ENCODE data around the gene TMEM63B. TPM values are rescaled to one million over a fixed set of nuclear protein-coding genes. Genes with fewer than 3 reads are reported as not detected.

TMEM63B gene
- total and polyA plus RNA-seq, 11 donors, result 26.2 to 52.9 (median 41.2) TPM

DNA sequence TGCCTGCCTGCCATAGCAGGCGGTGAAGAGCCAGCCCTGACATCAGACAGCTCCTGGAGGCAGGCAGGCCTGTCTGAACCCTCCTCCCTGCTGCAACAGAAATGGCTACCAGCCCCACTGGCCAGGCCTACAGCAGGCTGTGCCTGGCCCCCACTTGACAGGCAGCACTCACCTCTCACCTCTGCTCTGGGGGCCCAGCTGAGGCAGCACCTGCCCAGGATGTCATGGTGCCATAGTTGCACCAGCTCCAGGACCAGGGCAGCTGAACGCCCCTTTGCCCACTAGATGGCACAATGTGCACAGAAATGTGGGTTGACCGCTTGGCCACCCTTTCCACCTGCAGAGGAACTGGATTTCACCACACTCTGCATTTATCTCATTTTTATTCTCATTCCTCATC lies 30.7 kb upstream of the TMEM63B start:
- Histone ChIP-seq H3K4me3 (no peak overlapping the region), H3K27ac (no peak overlapping the region), H3K9me3 (no peaks in the 10 kb centered on the region), H3K27me3 (no peaks in the 10 kb centered on the region), H3K4me1 (peaks cover 0 to 10% (median 0%) of the 10 kb centered on the region in 12 donors), H3K36me3 (peaks cover 0 to 12% (median 0%) of the 10 kb centered on the region in 9 donors)
- DNase-seq, result peak; percentile 68 to 79 (median 74)
- intact Hi-C loops (cut with DNase I), result loop anchor here (1.0 to 10.0 kb wide), 11 partner anchors 55 to 242 kb away; partner anchors contain the start of gene SLC35B2 (in 3 of the 10)
- 38 to 47% (median 43%) methylated on average over 3 of the region's 3 CpGs for WGBS, 4 donors
- TF ChIP-seq POLR2A (IDR thresholded peaks at IDR 0.05), result no peak
- TF ChIP-seq, protein P1, sequence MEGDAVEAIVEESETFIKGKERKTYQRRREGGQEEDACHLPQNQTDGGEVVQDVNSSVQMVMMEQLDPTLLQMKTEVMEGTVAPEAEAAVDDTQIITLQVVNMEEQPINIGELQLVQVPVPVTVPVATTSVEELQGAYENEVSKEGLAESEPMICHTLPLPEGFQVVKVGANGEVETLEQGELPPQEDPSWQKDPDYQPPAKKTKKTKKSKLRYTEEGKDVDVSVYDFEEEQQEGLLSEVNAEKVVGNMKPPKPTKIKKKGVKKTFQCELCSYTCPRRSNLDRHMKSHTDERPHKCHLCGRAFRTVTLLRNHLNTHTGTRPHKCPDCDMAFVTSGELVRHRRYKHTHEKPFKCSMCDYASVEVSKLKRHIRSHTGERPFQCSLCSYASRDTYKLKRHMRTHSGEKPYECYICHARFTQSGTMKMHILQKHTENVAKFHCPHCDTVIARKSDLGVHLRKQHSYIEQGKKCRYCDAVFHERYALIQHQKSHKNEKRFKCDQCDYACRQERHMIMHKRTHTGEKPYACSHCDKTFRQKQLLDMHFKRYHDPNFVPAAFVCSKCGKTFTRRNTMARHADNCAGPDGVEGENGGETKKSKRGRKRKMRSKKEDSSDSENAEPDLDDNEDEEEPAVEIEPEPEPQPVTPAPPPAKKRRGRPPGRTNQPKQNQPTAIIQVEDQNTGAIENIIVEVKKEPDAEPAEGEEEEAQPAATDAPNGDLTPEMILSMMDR (IDR thresholded peaks at IDR 0.05), result peak; percentile 72 to 86 (median 79)
- peak; percentile 50 to 83 (median 76) for ATAC-seq

DNA sequence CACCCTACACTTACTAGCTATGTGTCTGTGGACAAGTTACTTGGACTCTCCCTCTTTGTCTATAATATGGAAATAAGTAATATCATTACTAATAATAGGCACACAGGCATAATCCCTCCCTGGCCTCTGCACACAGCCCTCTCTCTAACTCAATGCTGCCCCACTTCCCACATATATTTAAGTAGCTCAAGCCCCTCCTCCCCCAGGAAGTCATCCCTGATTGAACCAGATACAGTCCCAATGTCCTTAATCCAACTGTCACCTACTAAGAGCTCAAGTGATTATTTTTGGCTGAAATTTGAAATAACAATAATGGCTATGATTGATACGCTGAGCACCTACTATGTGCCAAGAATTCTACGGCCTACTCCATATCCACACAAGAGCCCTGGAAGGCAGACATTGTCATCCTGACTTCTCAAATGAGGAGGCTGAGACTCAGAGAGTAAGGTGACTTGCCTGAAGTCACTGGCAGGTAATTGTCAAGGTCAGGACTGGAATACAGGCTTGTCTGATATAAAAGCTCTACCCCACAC lies 29.5 kb upstream of the TMEM63B start:
- WGBS, 4 donors, result 44 to 95% (median 57%) methylated on average over 2 of the region's 2 CpGs
- DNase-seq (no peak), ATAC-seq (no peak)
- intact Hi-C loops (cut with DNase I), result loop anchor here (2.0 to 10.0 kb wide), 10 partner anchors 53 to 241 kb away; partner anchors contain the start of gene SLC35B2 (in 3 of the 10)
- Histone ChIP-seq H3K27ac (no peak overlapping the region), H3K4me1 (peaks cover 0 to 10% (median 0%) of the 10 kb centered on the region in 12 donors), H3K4me3 (no peak overlapping the region), H3K27me3 (no peaks in the 10 kb centered on the region), H3K9me3 (no peaks in the 10 kb centered on the region), H3K36me3 (peaks cover 0 to 12% (median 0%) of the 10 kb centered on the region in 9 donors)
- TF ChIP-seq, protein P1 (IDR thresholded peaks at IDR 0.05), result no peak
- TF ChIP-seq POLR2A (IDR thresholded peaks at IDR 0.05), result no peak

DNA sequence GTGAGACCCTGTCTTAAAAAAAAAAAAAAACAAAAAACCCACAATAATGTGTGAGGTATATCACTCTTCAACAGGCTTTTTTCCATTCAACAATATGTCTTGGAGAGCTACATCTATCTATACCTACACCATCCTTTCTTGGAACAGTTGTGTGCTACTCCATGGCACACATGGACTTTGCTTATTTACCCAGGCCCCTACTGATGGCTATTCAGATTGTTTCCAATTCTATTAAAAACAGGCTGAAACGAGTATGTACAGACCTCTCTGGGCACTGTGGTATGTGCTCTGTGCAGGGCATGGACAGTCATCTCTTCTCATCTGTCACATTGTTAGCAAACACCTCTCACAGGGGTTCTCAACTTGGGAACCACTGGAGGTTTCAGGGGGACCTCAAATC lies 28.2 kb upstream of the TMEM63B start:
- DNase-seq (no peak), ATAC-seq (no peak)
- Histone ChIP-seq H3K4me3 (no peak overlapping the region), H3K4me1 (peaks cover 0 to 16% (median 5%) of the 10 kb centered on the region in 12 donors), H3K9me3 (no peaks in the 10 kb centered on the region), H3K27ac (no peak overlapping the region), H3K27me3 (no peaks in the 10 kb centered on the region), H3K36me3 (peaks cover 0 to 19% (median 3%) of the 10 kb centered on the region in 9 donors)
- 26 to 52% (median 43%) methylated on average over 1 of the region's 1 CpG for WGBS, 4 donors
- TF ChIP-seq POLR2A (IDR thresholded peaks at IDR 0.05), result no peak
- TF ChIP-seq, protein P1 (IDR thresholded peaks at IDR 0.05), result no peak
- intact Hi-C loops (cut with DNase I), result loop anchor here in 9 of 10 donors (2.0 to 10.0 kb wide), 7 partner anchors 52 to 238 kb away; partner anchors contain the start of gene SLC35B2 (in 3 of the 9)

DNA sequence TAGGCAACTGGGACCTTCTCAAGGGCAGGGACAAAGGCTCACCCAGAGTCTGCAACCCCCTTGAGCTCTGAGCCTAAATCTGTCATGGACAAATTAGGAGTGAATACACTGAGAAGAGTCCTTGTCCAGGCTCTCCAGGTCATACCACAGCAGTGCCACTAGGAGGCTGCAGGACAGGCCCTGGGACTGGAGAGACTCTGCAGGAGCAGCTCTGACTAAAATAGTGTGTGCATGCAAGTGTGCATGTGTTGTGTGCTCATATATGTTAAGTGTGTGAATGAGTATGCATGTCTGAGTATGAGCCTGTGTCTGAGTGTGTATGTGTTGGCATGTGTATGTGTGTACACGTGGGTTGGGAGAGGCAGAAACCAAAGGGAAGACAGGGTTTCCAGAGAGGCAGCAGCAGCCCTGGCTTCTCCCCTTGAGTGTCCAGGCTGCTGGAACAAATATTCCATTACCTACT lies 27.2 kb upstream of the TMEM63B start:
- peaks cover 0 to 25% (median 12%) of the 10 kb centered on the region in 12 donors for H3K4me1 ChIP-seq
- H3K4me3 ChIP-seq, result no peak overlapping the region
- no peaks in the 10 kb centered on the region for H3K27me3 ChIP-seq
- peak in 1 of 5 donors; percentile 51 for DNase-seq
- intact Hi-C loops (cut with DNase I), result loop anchor here in 4 of 10 donors (1.0 to 10.0 kb wide), 5 partner anchors 37 to 235 kb away; partner anchors contain the start of gene AARS2 (in 1 of the 4)
- peaks cover 0 to 19% (median 2%) of the 10 kb centered on the region in 9 donors for H3K36me3 ChIP-seq
- no peak for TF ChIP-seq POLR2A (IDR thresholded peaks at IDR 0.05)
- TF ChIP-seq, protein P1 (IDR thresholded peaks at IDR 0.05), result peak; percentile 33 to 64 (median 56)
- H3K27ac ChIP-seq, result no peak overlapping the region
- WGBS, 4 donors, result 30 to 46% (median 38%) methylated on average over 1 of the region's 1 CpG
- peak in 3 of 4 donors; percentile 50 to 66 (median 65) for ATAC-seq
- no peaks in the 10 kb centered on the region for H3K9me3 ChIP-seq

All from heart left ventricle (tissue), 16 donors.